Measurements from ENCODE around the gene HBS1L. TPM values are rescaled to one million over a fixed set of nuclear protein-coding genes. Genes with fewer than 3 reads are reported as not detected.

HBS1L gene
- polyA plus RNA-seq, 1 experiment, result 101 TPM

DNA sequence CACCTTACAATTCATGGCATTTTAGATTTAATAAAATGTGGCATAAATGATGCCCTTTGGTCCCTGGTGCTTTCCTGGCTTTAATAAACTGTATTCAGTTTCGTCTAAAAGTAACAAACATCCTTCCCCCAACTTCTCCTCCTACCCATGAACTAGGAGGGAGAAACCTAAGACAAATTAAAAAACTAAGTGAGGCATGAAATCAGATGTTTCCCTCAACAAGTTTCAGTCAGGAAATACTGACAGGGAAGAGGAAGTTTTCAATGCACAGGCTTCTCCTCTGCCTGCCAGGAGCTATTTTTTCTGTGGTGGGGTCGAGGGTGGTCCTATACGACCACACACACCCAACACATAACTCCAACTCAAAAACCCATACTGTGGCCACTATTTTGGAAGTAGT lies 10.0 kb downstream of the HBS1L start:
- ChIA-PET CTCF (no interaction called here), POLR2A (no interaction called here)
- TF ChIP-seq, protein P1, sequence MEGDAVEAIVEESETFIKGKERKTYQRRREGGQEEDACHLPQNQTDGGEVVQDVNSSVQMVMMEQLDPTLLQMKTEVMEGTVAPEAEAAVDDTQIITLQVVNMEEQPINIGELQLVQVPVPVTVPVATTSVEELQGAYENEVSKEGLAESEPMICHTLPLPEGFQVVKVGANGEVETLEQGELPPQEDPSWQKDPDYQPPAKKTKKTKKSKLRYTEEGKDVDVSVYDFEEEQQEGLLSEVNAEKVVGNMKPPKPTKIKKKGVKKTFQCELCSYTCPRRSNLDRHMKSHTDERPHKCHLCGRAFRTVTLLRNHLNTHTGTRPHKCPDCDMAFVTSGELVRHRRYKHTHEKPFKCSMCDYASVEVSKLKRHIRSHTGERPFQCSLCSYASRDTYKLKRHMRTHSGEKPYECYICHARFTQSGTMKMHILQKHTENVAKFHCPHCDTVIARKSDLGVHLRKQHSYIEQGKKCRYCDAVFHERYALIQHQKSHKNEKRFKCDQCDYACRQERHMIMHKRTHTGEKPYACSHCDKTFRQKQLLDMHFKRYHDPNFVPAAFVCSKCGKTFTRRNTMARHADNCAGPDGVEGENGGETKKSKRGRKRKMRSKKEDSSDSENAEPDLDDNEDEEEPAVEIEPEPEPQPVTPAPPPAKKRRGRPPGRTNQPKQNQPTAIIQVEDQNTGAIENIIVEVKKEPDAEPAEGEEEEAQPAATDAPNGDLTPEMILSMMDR (IDR thresholded peaks at IDR 0.05; ENCODE audit: low read depth, low read length), result no peak
- Histone ChIP-seq H3K9me3 (ENCODE audit: control insufficient read depth, insufficient read depth, low read length) (no peaks in the 10 kb centered on the region), H3K27me3 (ENCODE audit: control insufficient read depth, insufficient read depth, low read length) (no peaks in the 10 kb centered on the region), H3K27ac (ENCODE audit: low read depth, low read length) (no peak overlapping the region), H3K4me3 (ENCODE audit: low read depth, low read length) (no peak overlapping the region)
- no peak for DNase-seq (ENCODE audit: low read depth, low spot score)

DNA sequence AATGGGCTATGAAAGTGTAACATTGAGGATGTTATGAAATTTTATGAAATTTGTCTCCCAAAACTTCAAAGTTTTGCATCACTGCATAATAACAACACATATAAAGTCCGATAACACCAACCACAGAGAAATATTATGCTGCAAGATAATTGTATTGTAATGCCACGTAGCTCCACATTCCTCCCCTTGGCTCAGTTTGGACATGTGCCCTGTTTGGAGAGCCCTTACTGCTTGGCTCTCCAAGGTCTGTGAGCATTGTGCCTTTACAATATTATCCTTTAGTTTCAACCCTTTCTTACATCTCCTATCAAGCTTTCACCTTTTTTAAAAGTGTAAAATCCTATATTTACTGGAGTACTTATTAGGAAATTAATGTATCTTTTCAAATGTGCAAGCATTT lies 10.8 kb downstream of the HBS1L start:
- POLR2A ChIA-PET, result no interaction called here
- Histone ChIP-seq H3K9me3 (ENCODE audit: control insufficient read depth, insufficient read depth, low read length) (no peaks in the 10 kb centered on the region), H3K4me3 (ENCODE audit: low read depth, low read length) (no peak overlapping the region), H3K27ac (ENCODE audit: low read depth, low read length) (no peak overlapping the region), H3K27me3 (ENCODE audit: control insufficient read depth, insufficient read depth, low read length) (no peaks in the 10 kb centered on the region)
- TF ChIP-seq, protein P1 (IDR thresholded peaks at IDR 0.05; ENCODE audit: low read depth, low read length), result no peak
- CTCF ChIA-PET, result no interaction called here
- no peak for DNase-seq (ENCODE audit: low read depth, low spot score)

DNA sequence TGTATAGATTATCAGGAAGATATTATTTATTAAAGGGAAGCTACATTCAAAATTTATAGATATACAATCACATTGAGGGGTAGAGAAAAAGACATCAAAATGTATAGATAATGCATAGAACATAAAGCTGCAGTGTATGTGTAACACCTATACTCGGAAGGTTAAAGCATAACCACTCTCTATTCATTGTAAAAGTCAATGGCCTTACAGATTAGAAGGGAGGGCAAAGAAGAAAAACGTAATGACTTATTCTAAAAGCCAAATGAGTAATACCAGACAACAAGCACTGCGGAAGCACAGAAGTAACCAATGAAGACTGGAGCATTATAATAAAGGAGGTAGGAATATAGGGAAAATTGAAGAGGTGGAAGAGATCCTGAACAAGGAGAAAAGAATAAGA lies 11.3 kb downstream of the HBS1L start:
- no peak overlapping the region for H3K4me3 ChIP-seq (ENCODE audit: low read depth, low read length)
- H3K9me3 ChIP-seq (ENCODE audit: control insufficient read depth, insufficient read depth, low read length), result no peaks in the 10 kb centered on the region
- TF ChIP-seq, protein P1 (IDR thresholded peaks at IDR 0.05; ENCODE audit: low read depth, low read length), result no peak
- DNase-seq (ENCODE audit: low read depth, low spot score), result no peak
- no peak overlapping the region for H3K27ac ChIP-seq (ENCODE audit: low read depth, low read length)
- CTCF ChIA-PET, result no interaction called here
- POLR2A ChIA-PET, result no interaction called here
- no peaks in the 10 kb centered on the region for H3K27me3 ChIP-seq (ENCODE audit: control insufficient read depth, insufficient read depth, low read length)

DNA sequence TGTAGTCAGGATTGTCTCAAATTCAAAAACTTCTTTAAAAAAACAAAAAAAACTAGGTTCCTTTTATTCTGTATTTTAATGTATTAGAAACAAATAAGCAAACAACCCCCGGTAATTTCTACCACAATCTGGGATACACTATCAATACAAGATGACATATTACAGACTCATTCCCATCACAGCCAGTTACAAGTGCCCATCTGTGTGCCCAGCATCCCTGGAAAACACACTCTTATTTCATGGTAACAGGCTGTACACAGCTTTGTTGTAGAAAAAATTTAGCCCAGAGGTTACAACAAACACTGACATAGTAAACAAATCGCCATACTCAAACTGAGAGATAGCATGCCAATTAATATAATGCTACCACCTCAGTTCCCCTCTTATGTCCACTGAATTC lies 16.3 kb downstream of the HBS1L start:
- ChIA-PET POLR2A (no interaction called here), CTCF (no interaction called here)
- H3K27me3 ChIP-seq (ENCODE audit: control insufficient read depth, insufficient read depth, low read length), result no peaks in the 10 kb centered on the region
- no peak overlapping the region for H3K4me3 ChIP-seq (ENCODE audit: low read depth, low read length)
- H3K9me3 ChIP-seq (ENCODE audit: control insufficient read depth, insufficient read depth, low read length), result no peaks in the 10 kb centered on the region
- no peak for DNase-seq (ENCODE audit: low read depth, low spot score)
- TF ChIP-seq, protein P1 (IDR thresholded peaks at IDR 0.05; ENCODE audit: low read depth, low read length), result no peak
- H3K27ac ChIP-seq (ENCODE audit: low read depth, low read length), result no peak overlapping the region

DNA sequence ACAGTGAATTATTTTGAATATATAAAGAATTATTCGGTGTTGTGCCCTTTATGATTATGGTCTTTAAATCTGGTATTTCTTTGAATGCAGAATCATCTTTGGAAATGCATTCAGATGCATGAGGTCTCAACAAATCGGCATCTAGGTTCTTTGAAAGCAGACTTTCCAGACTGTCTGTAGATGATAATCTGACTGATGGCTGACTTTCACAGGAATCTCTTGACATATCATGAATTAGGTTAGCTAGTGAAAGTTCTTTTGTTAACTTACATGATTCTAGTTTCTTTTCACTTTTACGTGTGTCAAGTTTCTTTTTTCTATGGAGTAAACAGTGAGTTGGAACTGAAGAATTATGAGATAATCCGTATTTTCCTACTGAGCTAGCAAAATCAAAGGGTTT lies 17.1 kb downstream of the HBS1L start:
- Histone ChIP-seq H3K9me3 (ENCODE audit: control insufficient read depth, insufficient read depth, low read length) (no peaks in the 10 kb centered on the region), H3K27ac (ENCODE audit: low read depth, low read length) (no peak overlapping the region), H3K27me3 (ENCODE audit: control insufficient read depth, insufficient read depth, low read length) (no peaks in the 10 kb centered on the region), H3K4me3 (ENCODE audit: low read depth, low read length) (no peak overlapping the region)
- no peak for DNase-seq (ENCODE audit: low read depth, low spot score)
- TF ChIP-seq, protein P1 (IDR thresholded peaks at IDR 0.05; ENCODE audit: low read depth, low read length), result no peak
- ChIA-PET POLR2A (interaction anchor here (0.7 kb wide), 1 partner anchor 8 kb away, joined by 4 read pairs; no protein-coding TSS in a partner anchor), CTCF (no interaction called here)
